GM19455 (cell line): ENCODE measurements around the gene PCDH9.

Experiments used
- ATAC-seq: cut with Tn5 transposase; IDR thresholded peaks from one replicate; pipeline ENCODE4 v1.9.1; 2021; ENCODE audit not compliant: unreplicated experiment

The PCDH9 gene

DNA sequence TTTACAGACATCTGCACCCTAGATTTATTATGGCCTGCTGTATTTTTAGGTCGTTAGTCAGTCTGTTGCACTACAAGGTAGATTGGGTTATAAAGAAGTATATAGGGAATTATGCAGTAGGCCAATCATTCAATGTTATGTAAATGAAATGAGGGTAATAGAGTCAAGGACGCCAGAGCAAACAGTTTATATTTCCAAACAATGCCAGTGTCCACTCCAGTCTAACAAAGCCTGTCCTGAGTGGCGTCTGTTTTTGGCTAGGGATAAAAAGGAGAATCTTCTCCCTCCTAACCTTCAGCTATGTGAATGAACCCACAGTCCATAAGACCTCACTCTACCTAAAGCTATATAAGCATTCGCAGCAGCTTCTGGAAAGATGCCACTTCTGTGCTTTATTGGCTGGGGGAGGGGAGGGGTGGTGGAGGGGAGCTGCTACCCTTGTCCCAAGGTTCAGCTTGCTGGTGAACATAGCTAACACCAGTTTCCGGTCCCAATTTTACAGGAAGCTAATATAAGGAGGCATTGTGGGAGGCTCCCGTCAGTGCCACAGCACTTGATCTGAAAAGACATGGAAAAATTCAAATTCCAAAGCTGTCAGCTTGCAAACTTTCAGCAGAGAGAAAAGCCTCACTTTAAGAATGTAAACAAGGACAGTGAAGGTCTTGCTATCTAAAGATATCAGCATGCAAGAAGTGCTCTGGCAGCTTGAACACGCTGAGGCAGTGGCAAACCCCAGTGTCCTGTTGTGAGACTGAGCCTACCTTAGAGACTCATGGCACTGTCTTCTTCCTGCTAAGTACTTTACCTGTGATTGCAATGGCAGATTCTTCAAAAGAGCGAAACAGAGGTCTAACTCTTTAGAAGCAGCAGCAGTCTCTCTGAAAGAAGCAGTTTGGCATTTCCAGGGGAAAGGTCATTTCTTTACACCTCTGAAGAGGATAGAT is 369.9 kb downstream of the PCDH9 start:
- ATAC-seq: no peak

DNA sequence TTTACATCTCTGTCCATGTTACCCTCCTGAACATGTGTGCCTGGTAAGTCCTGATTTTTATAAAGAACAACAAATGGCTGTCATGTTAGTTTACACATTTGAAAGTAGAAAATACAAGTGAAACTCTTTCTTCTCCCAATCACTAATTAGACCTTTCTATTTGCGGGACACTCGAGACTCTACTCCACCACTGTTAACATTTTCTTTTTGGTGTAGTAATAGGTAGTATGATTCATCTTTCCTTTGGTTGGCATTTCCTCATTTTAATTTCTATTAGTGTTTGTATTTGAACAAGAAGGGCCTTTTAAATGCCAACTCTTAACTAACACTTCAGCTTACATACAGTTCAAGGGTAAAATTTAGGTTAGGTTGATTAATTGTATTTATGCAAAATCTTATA is 371.1 kb downstream of the PCDH9 start:
- ATAC-seq: no peak

DNA sequence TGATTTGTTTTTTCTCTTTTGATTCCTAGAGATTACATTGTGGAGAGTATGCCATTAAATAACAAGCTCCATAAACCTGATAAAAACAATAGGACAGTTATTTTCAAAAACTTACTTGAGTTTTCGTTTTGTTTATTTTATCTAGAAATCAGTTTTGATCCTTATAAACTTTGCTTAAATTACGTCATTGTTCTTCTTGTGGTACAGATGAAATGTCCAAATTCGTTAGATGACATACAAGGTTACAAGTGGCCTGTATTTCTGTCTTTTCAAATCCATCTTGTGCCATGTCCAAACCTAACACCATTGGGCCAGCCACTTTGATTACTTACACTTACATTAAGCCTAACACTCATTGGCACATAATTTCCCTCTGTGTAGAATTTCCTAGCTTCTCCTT is 372.0 kb downstream of the PCDH9 start:
- no peak for ATAC-seq

DNA sequence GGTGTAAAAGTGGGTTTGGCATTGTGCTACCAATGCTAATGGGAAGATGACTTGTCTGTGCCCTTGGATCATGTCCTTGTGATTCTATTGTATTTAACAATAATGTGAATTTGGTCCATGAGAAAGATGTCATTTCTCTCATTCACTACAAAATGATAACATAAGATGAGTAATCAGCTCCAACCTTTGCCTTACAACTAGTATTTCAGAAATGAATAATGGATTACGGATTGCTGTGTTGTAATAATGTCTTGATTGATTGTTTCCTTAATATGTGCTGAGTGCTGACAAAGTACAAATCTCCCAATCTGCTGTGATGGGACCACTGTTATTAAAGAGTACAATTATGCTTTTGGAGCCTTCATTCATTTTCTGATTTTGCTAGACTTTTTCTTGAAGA is 375.0 kb downstream of the PCDH9 start:
- ATAC-seq: no peak

DNA sequence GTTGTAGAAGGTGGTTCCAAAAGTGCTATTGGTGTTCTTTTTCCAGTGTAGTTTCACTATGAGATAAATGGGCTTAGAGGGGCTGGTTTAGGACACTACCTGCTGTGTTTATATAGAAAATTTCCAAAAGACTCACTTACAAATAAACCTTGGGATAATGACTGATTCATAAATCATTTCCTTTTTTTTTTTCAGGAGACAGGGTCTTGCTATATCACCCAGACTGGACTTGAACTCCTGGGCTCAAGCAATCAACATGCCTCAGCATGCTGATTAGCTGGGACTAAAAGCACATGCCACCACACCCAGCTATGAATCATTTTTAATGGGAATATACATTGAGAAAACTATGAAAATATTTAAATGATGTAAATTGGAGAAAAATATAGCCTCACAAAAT is 376.6 kb downstream of the PCDH9 start:
- ATAC-seq: no peak

DNA sequence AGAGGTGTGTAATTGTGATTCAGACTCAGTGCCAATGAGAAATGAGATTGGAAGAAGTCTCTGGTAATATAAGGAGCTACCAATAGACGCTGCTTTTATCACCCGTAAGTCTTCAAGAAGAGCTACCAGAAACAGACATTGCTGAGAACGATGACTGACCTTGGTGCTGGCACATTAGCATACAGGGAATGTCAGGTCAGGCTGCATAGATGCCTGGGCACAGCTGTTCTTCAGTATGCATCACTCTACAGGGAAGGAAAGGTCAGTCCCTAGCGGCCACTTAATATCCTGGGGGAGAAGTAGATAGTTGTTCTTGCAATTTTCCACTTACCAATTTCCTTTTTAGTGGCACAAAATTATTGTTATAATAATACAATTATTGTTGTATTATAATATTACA is 380.4 kb downstream of the PCDH9 start:
- no peak for ATAC-seq

DNA sequence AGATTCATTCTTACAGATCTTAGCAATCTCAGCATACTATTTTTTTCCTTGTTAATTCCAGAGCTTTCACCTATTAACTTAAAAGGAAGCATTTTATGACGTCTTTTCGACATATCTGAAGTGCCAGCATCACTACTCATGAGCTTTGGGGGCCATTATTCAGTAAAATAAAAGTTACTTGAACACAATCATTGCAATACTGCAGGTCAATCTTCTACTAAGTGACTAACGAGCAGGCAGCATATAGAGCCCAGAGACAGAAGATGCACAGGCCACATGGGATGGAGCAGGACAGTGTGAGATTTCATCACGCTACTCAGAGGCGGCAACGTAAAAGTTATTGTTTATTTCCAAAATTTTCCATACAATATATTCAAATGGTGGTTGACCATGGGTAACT is 382.6 kb downstream of the PCDH9 start:
- no peak for ATAC-seq

DNA sequence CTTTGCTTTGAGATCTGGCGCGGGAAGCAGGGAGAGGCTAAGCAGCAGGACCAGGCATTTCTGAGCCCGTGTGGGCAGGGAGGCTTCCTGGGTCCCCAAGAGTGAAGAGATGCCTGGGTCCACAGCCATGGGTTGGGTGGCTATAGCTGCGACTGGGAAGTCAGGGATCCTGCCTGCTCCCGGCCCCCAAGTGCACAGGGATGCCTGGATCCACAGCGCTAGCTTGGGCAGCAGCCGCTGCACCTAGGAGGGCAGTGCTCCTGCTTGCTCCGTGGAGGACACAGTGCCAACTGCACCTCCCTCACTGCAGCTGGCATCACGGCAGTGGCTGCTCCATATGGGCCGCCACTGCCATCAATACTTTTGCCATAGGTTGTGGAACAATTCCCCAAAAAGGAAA is 384.7 kb downstream of the PCDH9 start:
- ATAC-seq: no peak

DNA sequence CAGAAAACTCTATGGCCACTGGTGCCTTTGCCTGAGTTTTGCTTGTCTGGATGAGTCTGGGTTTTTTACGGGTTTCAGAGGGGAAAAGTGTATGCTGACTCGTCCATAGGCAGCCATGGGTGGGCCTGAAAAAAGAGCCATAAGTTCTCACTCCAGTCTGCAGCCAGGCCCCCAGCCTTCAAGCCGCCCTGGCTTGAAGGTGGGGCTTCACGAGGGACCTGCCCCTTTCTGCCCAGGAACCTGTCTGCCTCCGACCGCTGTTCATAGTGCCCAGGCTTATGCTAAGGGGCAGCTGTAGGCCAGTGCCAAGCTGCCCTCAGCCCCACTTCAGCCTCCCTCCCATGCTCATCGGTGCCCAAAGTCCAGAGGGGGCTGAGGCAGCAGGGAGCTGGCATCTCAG is 385.2 kb downstream of the PCDH9 start:
- ATAC-seq: no peak

DNA sequence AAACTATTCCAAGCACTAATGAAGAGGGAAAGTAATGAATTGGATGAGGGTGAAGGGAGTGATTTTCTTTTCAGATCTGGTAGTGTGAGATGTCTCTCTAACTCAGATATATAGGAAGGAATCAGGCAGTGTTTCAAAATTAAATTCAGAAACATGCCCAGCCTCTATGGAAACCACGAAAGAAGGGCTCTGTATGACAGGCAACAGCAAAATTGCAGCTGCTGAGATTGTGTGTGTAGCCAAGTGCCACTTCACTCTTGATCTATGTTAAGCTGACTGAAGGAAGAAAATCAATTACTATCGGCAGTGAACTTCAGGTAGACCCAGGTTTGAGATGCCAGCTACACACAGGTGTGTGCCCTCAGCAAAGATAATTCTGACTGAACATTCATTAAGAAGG is 387.4 kb downstream of the PCDH9 start:
- ATAC-seq: no peak

DNA sequence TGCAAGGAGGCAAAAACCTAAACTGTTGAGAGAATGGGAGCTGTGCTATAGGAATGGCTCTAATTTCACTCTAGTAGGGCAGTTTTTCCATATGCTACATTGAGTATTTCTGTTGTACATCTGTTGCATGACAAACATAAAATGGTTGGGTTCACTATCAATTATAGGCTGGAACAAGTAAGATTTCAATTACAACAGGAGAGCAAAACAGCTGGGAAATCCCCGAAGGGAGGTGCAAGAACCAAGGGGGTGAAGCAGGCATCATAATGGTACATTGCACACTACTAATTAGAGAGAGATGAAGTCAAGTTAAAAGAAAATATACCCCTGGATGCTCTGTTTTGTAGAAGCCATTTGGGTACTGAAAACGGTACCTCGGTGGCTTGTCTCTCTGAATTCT is 389.5 kb downstream of the PCDH9 start:
- no peak for ATAC-seq

DNA sequence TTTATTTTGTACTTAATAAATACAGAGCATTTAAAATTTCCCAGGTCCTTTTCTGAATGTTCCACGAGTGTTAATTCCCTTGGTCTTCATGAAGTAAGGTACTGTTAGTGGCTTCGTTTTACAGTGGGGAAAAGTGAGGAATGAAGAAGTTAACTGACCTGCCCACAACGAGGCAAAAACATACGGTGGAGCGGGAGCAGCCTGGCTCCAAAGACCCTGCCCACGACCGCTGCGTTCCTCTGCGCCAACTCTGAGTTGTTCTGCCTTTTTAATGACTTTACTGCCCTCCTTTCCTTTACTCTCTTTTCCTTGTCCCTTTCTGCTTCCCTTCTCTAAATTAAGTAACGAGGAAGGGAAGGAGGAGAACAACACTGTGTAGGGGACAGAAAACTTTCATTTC is 392.9 kb downstream of the PCDH9 start:
- ATAC-seq: no peak

DNA sequence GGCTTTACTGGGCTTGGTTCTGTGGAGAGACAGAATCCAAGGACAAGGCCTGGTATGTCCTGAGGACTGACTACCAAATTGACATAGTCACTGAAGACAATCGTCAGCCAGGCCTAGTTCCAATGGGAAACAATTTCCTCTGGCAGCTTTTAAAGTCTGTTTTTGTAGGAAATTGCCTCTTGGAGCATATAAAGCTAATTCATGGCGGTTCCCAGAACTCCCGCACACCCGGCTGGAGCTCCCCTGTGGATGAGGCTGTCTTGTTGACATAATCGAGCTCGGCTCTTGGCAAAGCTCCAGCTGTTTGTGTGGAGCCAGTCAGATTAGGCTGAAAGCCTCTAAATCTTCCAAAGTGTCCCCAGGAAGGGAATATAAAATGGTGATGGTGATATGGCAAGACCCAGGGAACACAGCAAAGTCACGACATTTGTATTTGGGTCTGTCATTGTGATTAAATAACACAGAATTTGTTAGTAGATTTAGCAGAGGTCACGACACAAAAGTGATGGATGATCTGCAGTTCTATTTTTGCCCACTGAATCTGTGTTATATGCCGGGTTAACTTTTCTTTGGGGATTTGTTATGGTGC is 395.0 kb downstream of the PCDH9 start:
- ATAC-seq: no peak

DNA sequence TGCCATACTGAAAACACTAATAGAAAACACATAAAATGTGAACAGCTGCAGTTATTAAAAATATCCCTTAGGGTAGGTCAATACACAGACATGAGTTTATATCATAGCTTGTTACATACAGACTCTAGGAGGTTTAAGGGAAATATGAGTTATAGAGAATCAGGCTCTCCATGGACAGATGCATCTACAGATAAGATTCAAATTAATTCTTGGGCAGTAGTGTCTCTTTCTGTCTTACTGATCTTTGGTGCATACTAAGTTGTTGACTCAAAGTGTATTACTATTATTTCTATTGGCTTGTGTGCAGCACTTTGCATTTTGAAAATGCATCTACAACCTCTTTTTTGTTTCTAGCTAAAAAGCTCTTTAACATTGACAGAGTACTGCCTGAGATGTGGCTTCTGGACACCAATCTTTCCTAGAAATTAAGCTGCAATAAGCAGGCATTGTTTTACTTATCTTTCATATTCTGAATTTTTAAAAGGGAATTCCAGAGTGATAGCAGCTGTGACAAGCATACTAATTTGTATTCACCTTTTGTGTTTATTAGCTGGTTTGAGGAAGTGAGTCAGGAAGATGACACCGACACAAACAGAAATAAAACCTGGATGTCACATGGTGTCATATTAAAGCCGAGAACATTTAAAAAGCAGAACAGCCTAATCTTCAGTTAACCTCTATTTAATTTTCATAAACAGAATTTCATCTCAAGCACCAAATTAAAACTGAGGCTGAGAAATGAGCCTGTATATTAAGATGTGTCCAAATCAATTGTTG is 399.0 kb downstream of the PCDH9 start:
- ATAC-seq: no peak

DNA sequence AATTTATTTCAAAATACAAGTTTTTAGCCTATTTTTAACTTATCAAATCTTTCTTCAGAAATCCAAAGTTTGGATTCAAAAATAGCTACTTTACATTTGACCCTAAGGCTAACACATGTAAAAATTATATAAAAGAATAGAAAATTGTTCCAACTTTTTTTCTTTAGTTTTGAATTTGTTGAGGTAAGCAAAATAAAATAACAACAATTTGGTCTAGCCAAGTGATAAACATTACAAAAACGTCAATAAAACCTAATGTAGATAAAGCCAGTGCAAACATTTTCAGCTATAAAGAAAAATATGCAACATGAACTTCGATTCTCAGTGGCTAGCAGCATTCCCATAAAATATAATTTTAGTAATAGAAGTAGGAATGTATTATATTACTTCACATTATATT is 400.3 kb downstream of the PCDH9 start:
- no peak for ATAC-seq

DNA sequence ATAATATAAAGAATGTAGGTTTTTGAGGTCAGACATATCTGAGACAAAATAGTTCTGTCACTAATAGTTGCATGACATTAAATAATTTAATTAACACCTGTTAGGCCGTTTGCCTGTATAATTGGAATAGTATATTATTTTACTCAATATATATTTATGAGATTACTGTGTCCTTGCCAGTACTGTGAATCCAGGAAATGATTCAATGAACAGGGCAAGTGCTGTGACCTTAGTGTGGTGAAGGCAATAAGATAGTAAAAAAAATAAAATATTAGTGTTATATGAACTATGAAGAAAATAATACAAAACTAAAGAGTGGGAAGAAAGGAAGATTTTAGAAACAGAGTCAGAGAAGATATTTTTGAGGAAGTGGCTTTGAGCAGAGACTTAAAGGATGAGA is 403.7 kb downstream of the PCDH9 start:
- no peak for ATAC-seq

DNA sequence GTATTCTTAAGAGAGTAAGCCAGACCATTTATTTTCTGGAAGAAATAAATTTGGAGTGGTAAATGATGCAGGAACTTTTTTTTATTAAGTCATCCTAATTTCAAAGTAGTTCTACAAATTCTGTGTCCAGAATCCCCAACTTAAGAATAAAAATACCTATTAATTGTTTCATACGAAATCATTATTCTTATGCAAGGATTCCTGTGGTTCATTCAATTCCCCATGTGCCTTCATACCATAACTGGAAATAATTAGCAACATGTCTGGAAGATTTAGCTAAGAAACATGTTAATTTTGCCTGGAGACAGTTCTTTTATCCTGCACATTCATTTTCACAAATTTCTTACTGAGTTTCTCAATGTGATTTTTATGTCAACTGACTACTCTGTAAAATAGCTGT is 408.6 kb downstream of the PCDH9 start:
- no peak for ATAC-seq

DNA sequence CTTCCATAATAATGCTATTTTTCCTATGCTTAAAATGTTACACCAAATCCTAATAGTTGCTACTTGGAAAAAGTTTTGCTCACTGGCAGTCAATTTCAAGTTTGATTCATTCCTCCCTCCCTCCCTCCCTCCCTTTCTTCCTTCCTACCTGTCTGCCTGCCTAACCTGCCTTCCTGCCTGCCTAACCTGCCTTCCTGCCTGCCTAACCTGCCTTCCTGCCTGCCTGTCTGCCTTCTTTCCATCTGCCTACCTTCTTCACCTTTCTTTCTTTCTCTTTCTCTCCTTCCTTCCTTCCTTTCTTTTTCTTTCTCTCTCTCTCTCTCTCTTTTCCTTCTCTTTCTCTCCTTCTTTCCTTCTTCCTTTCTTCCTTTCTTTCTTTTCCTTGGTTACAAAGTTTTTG is 418.7 kb downstream of the PCDH9 start:
- no peak for ATAC-seq

DNA sequence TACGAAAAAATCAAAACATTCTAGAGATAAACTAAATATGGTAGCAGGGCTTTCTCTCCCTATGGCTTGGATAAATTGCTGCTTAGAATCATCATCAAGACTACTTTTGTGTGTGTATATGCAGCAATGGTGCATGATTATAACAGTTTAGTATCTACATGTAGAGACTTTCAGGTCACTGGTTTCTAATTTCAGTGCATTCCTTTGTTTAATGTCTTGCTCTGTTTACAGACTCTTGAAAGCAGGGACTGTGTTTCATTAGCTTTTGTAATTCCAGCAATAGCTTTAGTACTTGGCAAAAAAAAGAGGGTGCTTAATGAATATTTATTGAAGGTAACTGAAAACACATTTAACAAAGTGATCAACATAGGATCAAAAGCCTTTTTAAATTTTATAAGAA is 420.7 kb downstream of the PCDH9 start:
- no peak for ATAC-seq

DNA sequence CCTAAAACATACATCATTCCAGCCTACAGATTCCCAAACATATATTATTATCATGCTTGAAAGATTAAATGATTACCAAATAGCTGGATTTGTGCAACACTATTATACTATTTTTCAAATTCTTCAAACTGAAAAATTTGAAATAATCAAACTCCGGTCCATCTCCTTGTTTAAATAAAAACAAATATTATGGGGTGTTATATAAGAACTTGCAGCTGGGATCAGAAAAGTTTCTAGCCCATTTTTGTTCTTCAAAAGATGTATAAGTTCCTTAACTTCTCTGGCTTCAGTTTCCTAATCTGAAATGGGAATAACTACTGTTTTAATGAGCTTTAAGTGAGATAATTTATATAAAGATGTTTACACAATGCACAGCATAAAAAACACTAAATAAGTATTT is 422.9 kb downstream of the PCDH9 start:
- no peak for ATAC-seq

DNA sequence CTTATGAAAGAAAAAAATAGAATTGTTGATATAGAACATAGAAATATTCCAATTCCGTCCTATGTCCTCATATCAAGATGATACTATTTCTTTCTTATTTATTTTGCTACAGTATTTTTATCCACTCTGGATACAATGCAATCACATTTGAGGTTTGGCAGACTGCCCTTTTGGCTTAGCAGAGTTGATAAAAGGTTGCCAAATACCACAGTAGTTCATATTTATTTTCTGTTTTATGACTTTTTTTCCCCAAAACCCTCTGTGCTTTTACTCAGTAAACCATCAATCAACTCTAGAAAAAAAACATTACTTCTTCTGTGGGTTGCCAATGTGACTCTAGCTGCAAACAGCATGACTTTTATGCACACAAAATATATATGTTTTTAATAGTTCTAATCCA is 424.5 kb downstream of the PCDH9 start:
- ATAC-seq: no peak
